ENCODE results near the gene EN1. TPM values are rescaled to one million over a fixed set of nuclear protein-coding genes. Genes with fewer than 3 reads are reported as not detected.

EN1 gene
- total and polyA plus RNA-seq, 2 donors (not counting 1 experiment from before 2014, with no cell fraction given) = not detected

GRCh38 chr2:118845522-118846441 lies 1.7 kb downstream of the EN1 start:
- no peak overlapping the region for H3K27ac ChIP-seq (ENCODE audit: insufficient read depth, low read length)

GRCh38 chr2:118845005-118845521 lies 2.4 kb downstream of the EN1 start:
- TF ChIP-seq, protein P1, sequence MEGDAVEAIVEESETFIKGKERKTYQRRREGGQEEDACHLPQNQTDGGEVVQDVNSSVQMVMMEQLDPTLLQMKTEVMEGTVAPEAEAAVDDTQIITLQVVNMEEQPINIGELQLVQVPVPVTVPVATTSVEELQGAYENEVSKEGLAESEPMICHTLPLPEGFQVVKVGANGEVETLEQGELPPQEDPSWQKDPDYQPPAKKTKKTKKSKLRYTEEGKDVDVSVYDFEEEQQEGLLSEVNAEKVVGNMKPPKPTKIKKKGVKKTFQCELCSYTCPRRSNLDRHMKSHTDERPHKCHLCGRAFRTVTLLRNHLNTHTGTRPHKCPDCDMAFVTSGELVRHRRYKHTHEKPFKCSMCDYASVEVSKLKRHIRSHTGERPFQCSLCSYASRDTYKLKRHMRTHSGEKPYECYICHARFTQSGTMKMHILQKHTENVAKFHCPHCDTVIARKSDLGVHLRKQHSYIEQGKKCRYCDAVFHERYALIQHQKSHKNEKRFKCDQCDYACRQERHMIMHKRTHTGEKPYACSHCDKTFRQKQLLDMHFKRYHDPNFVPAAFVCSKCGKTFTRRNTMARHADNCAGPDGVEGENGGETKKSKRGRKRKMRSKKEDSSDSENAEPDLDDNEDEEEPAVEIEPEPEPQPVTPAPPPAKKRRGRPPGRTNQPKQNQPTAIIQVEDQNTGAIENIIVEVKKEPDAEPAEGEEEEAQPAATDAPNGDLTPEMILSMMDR (conservative IDR thresholded peaks at IDR 0.05 in 1 of 2, IDR thresholded peaks at IDR 0.05 in 1 of 2; ENCODE audit: low read depth in 1 of 2, low read length in 2 of 2) = no peak
- TF ChIP-seq EZH2 (IDR thresholded peaks at IDR 0.05; ENCODE audit: low read length, missing control alignments) = no peak
- H3K9me3 ChIP-seq (ENCODE audit: control insufficient read depth, insufficient read depth, low read depth, low read length) = no peaks in the 10 kb centered on the region
- no peak overlapping the region for H3K4me3 ChIP-seq (replicated peaks in 1 of 4; ENCODE audit: control extremely low read depth in 1 of 4, insufficient read depth in 1 of 4, low read depth in 3 of 4, low read length in 4 of 4)
- H3K27me3 ChIP-seq (ENCODE audit: control insufficient read depth, insufficient read depth, low read length) = peaks cover 80% of the 10 kb centered on the region
- no peaks in the 10 kb centered on the region for H3K4me1 ChIP-seq (ENCODE audit: control insufficient read depth, extremely low read depth, insufficient read depth, low read length)
- no peaks in the 10 kb centered on the region for H4K20me1 ChIP-seq (ENCODE audit: control insufficient read depth, extremely low read depth, insufficient read depth, low read length)
- no peaks in the 10 kb centered on the region for H3K79me2 ChIP-seq (ENCODE audit: control insufficient read depth, insufficient read depth, low read length)
- no peak overlapping the region for H3K9ac ChIP-seq (ENCODE audit: insufficient read depth, low read length)
- no peak for DNase-seq (ENCODE audit: low read depth in 2 of 2)
- H3K36me3 ChIP-seq (ENCODE audit: control insufficient read depth, insufficient read depth, low read length) = no peaks in the 10 kb centered on the region
- no peak overlapping the region for H2AFZ ChIP-seq (ENCODE audit: low read length)
- H3K27ac ChIP-seq (ENCODE audit: insufficient read depth, low read length) = no peak overlapping the region
- H3K4me2 ChIP-seq (ENCODE audit: extremely low read depth, insufficient read depth, low read length) = no peak overlapping the region

More at GRCh38 chr2:118845522-118846441, 1.7 kb downstream of the EN1 start:
- no peak for DNase-seq (ENCODE audit: low read depth in 2 of 2)
- Histone ChIP-seq H3K4me2 (ENCODE audit: extremely low read depth, insufficient read depth, low read length) (no peak overlapping the region), H3K79me2 (ENCODE audit: control insufficient read depth, insufficient read depth, low read length) (no peaks in the 10 kb centered on the region), H3K36me3 (ENCODE audit: control insufficient read depth, insufficient read depth, low read length) (no peaks in the 10 kb centered on the region), H2AFZ (ENCODE audit: low read length) (no peak overlapping the region), H4K20me1 (ENCODE audit: control insufficient read depth, extremely low read depth, insufficient read depth, low read length) (no peaks in the 10 kb centered on the region), H3K9me3 (ENCODE audit: control insufficient read depth, insufficient read depth, low read depth, low read length) (no peaks in the 10 kb centered on the region), H3K9ac (ENCODE audit: insufficient read depth, low read length) (no peak overlapping the region), H3K4me1 (ENCODE audit: control insufficient read depth, extremely low read depth, insufficient read depth, low read length) (no peaks in the 10 kb centered on the region), H3K4me3 (replicated peaks in 1 of 4; ENCODE audit: control extremely low read depth in 1 of 4, insufficient read depth in 1 of 4, low read depth in 3 of 4, low read length in 4 of 4) (no peak overlapping the region), H3K27me3 (ENCODE audit: control insufficient read depth, insufficient read depth, low read length) (peaks cover 81% of the 10 kb centered on the region)
- peak; percentile 88 for TF ChIP-seq EZH2 (IDR thresholded peaks at IDR 0.05; ENCODE audit: low read length, missing control alignments)
- TF ChIP-seq, protein P1 (conservative IDR thresholded peaks at IDR 0.05 in 1 of 2, IDR thresholded peaks at IDR 0.05 in 1 of 2; ENCODE audit: low read depth in 1 of 2, low read length in 2 of 2) = no peak

DNA sequence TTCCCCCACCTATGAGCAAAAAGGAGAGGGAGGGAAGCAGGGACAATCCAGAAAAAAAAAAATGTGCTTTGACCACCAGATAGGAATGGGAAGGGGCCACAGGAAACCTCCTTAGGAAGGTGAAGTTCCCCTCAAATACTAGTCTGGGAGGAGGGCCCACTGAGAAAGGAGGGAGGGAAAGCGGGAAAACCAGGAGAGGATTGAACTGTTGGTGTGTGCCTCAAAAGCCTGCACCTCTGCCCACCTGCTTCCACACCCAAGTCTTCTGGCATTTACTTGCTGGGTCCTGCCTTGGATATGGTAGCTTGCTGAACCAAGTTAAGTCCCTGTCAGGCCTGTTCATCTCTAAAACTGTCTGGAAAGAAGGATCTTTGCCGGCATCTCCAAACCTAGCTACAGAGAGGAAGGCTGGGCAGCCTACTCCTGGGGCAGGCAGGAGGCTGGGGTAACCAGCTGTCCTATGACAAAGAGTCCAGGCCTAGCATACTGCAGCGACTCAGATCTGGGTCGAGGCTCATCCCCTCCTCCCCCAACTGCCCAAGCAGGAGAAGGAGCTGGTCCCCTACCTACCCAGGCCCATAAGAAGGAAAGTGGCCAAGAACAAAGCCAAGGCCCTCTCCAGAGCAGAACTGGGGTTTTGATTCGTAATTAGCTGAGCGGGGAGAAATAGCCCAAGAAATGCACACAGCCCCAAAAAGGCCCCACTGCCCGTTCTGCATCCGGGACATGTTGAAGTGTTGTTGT lies 3.0 kb downstream of the EN1 start:
- Histone ChIP-seq H3K4me3 (replicated peaks in 1 of 4; ENCODE audit: control extremely low read depth in 1 of 4, insufficient read depth in 1 of 4, low read depth in 3 of 4, low read length in 4 of 4) (no peak overlapping the region), H2AFZ (ENCODE audit: low read length) (no peak overlapping the region), H3K4me1 (ENCODE audit: control insufficient read depth, extremely low read depth, insufficient read depth, low read length) (no peaks in the 10 kb centered on the region), H3K4me2 (ENCODE audit: extremely low read depth, insufficient read depth, low read length) (no peak overlapping the region), H3K27ac (ENCODE audit: insufficient read depth, low read length) (no peak overlapping the region), H3K27me3 (ENCODE audit: control insufficient read depth, insufficient read depth, low read length) (peaks cover 80% of the 10 kb centered on the region), H3K9me3 (ENCODE audit: control insufficient read depth, insufficient read depth, low read depth, low read length) (no peaks in the 10 kb centered on the region), H3K79me2 (ENCODE audit: control insufficient read depth, insufficient read depth, low read length) (no peaks in the 10 kb centered on the region), H4K20me1 (ENCODE audit: control insufficient read depth, extremely low read depth, insufficient read depth, low read length) (no peaks in the 10 kb centered on the region), H3K9ac (ENCODE audit: insufficient read depth, low read length) (no peak overlapping the region), H3K36me3 (ENCODE audit: control insufficient read depth, insufficient read depth, low read length) (no peaks in the 10 kb centered on the region)
- TF ChIP-seq, protein P1 (conservative IDR thresholded peaks at IDR 0.05 in 1 of 2, IDR thresholded peaks at IDR 0.05 in 1 of 2; ENCODE audit: low read depth in 1 of 2, low read length in 2 of 2) = no peak
- TF ChIP-seq EZH2 (IDR thresholded peaks at IDR 0.05; ENCODE audit: low read length, missing control alignments) = peak; percentile 69
- DNase-seq (ENCODE audit: low read depth in 2 of 2) = no peak

All from fibroblast of lung (primary cell).